ENCODE data around the gene SPRY4.
"Not testable (repeated sequence)": the region's sequence is repeated elsewhere in the genome, so short reads cannot be mapped to it uniquely, and the experiment has no call there.

SPRY4 gene, protein sequence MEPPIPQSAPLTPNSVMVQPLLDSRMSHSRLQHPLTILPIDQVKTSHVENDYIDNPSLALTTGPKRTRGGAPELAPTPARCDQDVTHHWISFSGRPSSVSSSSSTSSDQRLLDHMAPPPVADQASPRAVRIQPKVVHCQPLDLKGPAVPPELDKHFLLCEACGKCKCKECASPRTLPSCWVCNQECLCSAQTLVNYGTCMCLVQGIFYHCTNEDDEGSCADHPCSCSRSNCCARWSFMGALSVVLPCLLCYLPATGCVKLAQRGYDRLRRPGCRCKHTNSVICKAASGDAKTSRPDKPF

GRCh38 chr5:142324871-142325724 lies at the start of gene SPRY4:
TSS of gene SPRY4 (minus strand) at chr5:142325021. CDS start at chr5:142315108, 9,913 bp downstream.
- peak; percentile 98 for DNase-seq

DNA sequence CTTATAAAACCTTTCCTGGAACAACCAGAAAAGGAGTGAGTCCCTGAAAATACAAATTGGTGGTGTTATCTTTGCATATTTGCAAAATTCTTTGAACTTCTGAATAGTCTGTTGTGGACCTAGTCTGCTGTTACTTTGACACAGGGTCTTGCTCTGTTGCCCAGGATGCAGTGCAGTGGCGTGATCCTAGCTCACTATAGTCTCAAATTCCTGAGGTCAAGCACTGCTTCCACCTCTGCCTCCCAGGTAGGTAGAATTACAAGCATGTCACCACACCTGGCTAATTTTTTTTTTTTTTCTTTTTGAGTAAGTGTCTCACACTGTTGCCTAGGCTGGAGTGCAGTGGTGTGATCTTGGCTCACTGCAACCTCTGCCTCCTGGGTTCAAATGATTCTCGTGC lies 43.7 kb upstream of the SPRY4 start:
- no peak for DNase-seq

GRCh38 chr5:142366007-142366406 lies 41.2 kb upstream of the SPRY4 start:
- no peak for DNase-seq

DNA sequence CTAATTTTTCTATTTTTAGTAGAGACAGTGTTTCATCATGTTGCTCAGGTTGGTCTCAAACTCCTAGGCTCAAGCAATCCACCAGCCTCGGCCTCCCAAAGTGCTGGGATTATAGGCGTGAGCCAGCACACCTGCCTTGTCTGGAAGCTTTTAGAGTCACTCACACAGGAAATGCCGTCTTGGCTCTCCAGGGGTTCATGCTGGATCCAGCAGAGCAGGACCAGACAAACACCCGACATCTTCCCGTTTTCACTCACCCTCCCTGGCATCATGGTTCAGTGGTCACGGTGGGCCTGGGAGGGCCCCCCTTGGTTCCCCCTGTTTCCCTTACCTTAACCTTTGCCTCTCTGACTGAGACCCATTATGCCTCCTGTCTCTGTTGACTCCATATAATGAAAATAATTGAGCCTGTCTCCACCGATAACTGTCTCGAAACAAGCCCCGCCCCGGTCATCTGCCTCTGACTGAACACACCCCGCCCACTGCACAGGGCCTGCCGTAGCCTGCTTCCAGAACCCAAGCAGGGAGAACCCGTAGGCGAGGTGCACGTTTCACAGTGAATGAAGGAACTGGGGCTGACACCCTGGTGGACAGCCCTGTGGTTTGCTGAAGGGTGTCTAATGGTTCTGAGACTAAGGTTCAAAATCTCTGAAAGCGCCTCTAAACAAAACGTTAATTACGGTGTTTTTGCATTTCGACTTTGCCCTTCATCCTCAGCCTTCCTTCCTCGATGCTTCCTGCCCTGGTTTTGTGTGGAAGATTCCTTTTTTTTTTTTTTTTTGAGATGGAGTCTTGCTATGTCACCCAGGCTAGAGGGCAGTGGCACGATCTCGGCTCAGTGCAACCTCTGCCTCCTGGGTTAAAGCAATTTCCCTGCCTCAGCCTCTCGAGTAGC lies 39.7 kb upstream of the SPRY4 start:
- DNase-seq, result no peak

DNA sequence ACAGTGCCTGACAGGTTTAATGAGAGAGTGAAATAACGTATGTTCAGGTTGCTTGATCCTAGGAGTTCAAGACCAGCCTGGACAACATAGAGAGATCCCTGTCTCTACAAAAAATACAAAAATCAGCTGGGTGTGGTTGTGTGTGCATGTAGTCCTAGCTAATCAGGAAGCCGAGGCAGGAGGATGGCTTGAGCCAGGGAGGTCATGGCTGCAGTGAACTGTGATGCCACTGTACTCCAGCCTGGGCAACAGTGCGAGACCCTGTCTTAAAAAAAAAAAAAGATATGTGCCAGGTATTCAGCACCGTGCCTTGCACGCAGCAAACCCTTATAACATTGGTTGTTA lies 38.8 kb upstream of the SPRY4 start:
- DNase-seq, result no peak

GRCh38 chr5:142362193-142362592 lies 37.4 kb upstream of the SPRY4 start:
- not testable (repeated sequence) for DNase-seq

DNA sequence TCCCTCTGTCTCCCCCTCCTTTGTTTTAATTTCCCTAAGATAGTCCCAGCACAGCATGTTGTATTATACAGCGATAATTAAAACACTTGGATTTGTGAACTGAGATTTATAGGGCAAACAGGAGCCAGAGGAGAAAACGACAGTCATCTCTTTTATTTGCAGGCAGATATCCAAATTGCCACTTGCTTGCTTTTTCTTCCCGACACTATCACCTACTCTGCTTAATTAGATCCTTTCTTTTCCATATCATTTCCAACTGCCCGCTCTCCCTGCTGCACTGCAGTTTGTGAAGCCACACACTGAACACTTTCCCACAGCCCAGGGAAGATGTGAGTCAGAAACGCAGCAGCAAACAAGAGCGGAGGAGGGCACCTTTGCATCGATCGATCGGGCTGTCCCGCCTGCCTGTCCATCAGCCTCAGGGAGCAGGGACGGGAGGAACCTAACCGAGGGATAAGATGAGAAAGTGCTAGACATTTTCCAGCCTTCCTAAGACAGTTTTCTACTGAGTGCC lies 35.8 kb upstream of the SPRY4 start:
- DNase-seq, result no peak

- DNase-seq, result no peak
Observed at GRCh38 chr5:142360051-142360498, 35.3 kb upstream of the SPRY4 start.

GRCh38 chr5:142358648-142359047 lies 33.8 kb upstream of the SPRY4 start:
- no peak for DNase-seq

DNA sequence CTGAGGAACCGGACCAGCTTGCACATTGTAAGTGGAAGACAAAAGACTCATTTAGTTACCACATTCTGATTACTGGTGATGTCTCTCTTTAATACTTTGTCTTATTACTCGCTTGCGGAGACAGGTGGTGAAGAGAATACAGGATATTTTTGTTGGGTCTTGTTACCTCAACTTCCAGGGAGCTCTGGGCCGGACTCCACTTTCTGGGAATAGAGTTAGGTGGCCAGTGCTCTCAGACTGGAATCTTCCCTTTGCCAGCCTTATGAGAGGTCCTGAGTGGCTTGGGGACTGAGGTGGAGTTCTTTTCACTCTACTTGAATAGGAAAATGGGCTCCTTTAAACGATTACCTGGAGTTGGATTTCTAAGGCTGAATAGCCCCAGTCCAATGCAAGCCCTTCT lies 33.3 kb upstream of the SPRY4 start:
- DNase-seq, result no peak

DNA sequence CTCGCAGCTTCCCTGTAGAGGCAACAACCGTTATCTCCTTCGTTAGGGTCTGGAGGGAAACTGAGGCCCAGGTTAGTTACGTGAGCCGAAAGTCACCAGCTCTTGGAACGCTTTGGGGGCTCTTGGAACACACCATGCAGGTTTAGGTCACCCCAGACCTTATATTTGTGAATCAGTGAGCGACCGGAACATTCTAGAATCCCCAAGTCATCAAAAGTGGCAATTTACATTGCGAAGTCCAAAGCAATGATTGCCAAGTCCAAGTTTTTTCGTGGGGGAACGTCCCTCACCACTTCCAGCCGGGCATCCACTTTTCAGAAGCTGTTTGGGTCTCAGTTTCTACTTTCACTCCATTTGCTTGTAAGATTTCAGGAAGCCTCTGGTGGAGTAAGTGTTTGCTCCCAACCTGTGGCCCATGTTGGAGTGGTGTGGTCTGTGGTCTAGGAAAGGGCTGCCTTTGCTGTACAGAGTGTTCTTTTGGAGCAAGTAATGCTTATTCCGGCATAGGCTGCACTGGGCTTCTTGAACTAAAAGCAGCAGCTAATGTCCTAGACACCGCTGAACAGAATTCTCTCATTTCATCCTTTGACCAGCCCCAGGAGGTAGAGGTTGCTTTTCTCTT lies 32.8 kb upstream of the SPRY4 start:
- peak; percentile 47 for DNase-seq

DNA sequence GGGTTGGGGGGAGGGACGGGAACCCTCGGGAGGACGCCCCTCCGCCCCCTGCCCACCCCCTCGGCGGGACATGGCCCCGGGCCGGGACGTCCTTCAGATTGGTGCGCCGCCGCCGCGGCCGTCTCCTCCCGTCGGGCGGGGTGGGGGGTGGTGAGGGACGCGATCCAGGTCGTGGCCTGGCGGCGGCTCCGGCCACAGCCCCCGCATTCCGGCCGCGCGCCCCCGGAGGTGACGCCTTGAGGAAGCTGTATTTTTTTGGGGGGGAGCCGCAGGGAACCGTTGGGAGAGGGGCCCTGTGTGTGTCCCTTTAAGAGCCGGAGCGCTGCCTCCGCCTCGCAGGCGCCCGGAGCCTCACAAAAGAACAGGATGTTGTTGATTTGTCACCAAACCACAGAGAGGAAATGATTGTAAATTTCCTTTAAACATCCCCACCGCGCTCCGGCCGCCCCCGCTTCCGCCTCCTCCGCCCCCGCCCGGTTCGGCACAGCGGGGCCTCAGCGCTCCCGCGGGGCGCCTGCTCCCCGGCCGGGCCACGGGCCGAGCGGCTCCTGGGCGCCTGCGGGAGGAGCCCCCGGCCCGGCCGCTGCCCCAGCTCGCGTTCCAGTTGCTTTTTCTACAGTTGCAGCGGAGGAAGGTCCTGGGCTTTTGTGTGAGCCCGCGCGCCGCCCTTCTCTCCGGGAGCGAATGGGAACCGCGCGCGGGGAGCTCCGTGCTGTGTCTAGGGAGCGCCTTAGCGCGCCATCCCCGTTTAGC lies 32.1 kb upstream of the SPRY4 start:
- peak; percentile 91 for DNase-seq

- DNase-seq, result no peak
Observed at GRCh38 chr5:142356349-142356715, 31.5 kb upstream of the SPRY4 start.

DNA sequence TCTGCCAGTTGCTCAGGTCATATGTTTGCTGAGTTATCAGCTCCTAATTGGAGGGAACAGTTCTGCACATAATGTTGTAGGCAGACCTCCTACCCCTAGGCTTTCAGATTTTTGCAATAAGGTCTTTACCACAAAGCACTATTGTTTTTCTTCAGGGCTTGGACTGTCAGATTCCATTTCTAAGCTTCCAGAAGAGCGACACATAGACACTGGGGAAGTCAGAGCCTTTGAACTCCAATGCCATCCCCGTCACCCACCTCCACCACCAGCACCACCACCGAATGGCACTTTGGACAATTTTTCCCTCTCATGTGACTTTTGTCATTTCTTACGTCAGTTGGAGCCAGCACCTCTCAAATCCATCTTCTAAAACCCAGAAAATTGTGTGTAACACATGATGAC lies 28.3 kb upstream of the SPRY4 start:
- DNase-seq, result no peak

DNA sequence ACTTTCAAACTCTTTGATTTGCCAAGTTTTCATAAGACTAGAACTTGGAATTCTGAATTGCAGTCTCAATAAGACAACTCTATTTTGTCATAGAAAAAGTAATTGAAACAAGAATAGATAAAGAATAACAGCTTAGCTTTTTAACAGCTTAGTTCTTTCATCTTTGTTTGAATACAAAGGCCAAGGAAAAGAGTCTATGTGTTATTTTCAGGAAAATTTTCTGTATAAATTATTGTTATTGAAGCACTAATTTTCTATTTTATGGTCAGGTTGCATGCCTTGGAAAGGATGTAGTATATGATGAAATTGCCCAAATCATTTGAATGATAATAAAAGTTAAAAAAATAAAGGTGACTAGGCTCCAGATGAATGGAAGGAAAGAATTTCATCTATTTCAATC lies 25.2 kb upstream of the SPRY4 start:
- no peak for DNase-seq

DNA sequence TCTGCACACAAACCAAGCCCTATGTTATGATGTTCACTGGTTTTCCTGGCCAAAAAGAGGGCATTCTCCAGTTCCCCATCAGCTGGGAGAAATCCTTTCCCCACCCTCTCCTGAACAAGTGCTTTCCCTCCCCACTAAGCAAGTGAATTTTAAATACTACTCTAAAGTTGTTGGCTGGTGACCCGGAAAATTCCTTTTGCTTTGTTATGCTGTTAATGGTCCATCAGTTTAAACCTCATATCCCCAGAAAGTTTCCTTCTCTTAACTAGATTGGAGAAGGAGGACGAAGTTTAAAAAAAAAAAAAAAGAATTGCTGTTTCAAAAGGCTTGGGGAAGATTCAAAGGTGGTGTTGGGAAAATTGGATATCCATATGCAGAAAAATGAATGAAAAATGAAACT lies 21.9 kb upstream of the SPRY4 start:
- DNase-seq, result no peak

- DNase-seq, result not testable (repeated sequence)
Observed at GRCh38 chr5:142344915-142345314, 20.1 kb upstream of the SPRY4 start.

- DNase-seq, result no peak
Observed at GRCh38 chr5:142343531-142343930, 18.7 kb upstream of the SPRY4 start.

GRCh38 chr5:142342128-142342981 lies 17.5 kb upstream of the SPRY4 start:
- DNase-seq, result no peak

DNA sequence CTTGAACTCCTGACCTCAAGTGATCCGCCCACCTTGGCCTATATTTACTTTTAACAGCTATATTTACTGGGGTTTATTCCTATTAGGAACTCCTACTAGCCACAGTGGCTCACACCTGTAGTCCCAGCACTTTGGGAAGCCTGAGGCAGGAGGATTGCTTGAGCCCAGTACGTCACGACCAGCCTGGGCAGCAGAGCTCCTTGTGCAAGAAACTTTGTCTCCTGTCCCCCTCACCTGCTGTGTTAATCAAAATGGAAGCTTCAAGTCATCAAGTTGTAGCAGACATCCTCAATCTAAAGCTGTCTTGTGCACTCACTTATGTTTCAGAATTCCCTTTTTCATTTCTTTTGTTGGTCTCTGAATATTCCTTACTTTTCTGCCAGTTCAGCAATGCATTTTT lies 15.0 kb upstream of the SPRY4 start:
- DNase-seq, result no peak

DNA sequence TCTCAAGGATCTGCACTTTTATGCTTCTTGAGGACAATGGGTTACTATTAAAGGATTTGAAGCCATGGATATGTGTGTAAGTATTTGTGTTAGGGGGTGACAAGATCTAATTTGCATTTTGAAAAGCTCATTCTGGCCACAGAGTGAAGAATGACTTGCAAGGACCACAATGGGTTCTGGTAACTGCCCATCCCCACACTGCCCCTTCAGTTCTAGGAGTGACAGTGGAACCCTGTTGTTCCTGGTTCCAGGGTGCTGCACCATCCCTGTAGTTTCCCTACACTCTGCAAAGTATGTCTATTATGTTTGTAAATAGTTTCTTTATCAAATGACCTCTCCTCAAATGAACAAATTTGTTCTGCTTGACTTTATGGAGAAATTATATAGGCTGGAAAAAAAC lies 9.7 kb upstream of the SPRY4 start:
- no peak for DNase-seq
